Activated gamma-delta T cell treated with Interleukin-2 at 50 U/mL for 16 hours (primary cell): ENCODE measurements around the gene IFI44.

Experiments used
- DNase-seq: peaks from one replicate; pipeline ENCODE4 v3.0.0-alpha.2; 2020

IFI44 gene

GRCh38 chr1:78649628-78650027 lies at the start of gene IFI44:
Gene IFI44, plus strand, starts transcription at chr1:78649831. Its CDS starts 365 bp downstream, at chr1:78650196.
- DNase-seq = peak; percentile 62

- DNase-seq = no peak
These were observed 48.6 kb upstream of the IFI44 start for GRCh38 chr1:78601068-78601467.

GRCh38 chr1:78603206-78603605 lies 46.4 kb upstream of the IFI44 start:
- DNase-seq = no peak

DNA sequence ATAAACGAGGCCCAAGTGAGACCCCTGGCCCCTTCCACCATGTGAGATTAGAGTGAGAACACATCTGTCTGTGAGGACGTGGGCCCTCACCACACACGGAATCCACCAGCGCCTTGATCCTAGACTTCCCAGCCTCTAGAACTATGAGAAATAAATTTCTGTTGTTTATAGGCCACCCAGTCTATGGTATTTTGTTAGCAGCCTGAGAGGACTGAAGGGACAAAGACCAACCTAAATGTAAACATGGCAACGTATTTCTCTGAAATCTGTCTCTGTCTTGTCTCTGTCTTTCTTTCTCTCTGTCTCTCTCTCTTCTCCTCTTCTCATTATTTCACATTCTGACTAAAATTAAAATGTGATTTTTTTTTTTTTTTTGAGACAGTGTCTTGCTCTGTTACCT lies 45.0 kb upstream of the IFI44 start:
- DNase-seq = no peak

DNA sequence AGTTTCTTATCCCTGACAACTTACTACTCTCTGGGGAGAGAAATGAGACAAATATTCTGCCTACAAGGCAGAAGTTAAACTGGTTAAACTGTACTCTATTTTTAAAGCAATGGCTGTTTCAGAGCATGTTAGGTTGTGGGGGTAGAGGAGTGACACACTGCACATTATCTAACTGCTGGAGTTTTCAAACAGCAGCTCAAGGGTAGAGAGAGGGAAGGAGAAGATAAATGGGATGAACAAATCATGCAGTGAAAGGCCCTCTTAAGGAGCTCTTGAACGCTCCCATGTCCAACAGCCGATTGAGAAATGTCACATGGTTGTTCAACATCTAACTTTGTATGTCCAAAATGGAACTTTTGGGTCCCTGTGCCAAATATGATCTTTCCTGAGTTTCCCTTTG lies 43.4 kb upstream of the IFI44 start:
- no peak for DNase-seq

DNA sequence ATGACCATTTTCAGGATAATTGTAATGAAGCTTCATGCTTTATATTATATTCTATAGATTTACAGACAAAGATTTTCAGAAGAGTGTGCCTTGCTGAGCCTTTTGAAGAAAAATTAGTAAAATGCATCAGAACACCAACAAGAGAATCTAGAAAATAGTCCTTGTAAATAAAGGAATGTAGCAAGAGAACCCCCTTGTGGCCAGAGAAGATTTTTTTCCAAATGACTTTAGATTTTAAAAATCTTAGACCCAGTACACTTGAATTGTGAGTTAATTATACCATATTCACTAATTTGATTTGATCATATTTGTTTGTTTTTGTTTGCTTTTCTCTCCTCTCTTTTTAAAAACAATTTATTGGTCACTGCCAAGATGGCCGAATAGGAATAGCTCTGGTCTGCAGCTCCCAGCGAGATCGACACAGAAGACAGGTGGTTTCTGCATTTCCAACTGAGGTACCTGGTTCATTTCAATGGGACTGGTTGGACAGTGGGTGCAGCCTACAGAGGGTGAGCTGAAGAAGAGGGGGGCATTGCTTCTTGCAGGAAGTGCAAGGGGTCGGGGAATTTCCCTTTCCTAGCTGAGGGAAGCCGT lies 42.2 kb upstream of the IFI44 start:
- DNase-seq = no peak

DNA sequence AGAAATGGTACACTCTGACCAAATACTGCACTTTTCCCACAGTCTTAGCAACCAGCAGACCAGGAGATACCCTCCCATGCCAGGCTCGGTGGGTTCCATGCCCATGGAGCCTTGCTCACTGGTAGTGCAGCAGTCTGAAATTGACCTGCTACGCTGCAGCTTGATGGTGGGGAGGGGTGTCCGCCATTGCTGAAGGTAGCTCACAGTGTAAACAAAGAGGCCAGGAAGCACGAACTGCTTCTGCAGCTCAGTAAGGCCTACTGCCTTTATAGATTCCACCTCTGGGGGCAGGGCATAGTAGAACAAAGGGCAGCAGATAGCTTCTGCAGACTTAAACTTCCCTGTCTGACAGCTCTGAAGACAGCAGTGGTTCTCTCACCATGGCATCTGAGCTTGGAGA lies 41.7 kb upstream of the IFI44 start:
- DNase-seq = no peak

GRCh38 chr1:78617615-78618026 lies 32.0 kb upstream of the IFI44 start:
- DNase-seq = peak; percentile 47

DNA sequence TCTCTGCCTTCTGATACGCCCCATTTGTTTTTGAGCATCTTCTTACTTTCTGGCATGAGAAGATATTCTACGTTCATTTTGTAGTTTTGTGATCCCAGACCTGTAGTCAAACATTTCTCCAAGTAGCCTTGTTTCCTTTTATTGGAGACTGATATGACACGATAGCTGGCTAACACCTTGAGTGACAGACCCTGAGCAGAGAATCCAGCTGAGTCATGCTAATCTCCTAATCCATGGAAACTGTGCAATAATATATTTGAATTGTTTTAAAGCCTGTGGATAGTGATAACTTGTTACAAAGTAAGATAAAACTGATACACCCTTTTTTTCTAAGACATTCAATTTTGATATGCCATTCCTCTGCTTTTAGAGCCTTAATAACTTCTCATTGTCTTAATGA lies 30.6 kb upstream of the IFI44 start:
- DNase-seq = no peak

DNA sequence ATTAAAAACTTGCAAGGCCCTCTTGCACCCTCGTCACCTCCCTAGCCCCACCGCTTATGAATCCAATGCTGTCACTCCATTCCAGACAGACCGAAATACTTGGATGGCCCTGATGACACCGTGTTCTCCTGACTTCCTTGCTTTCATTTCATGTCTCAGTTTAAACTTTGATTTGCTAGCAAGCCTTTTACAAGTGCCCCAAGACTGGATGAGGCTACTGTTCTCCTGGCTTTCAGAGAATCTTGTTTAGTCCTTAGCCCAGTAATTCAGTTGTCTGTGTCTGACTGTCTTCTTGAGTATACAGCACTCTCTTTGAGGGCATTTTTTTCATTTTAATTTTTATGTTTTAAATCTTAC lies 30.2 kb upstream of the IFI44 start:
- DNase-seq = no peak

- peak; percentile 23 for DNase-seq
These were observed 29.6 kb upstream of the IFI44 start, which contains the start of gene IFI44L for GRCh38 chr1:78619803-78620579. Gene IFI44L, plus strand, starts transcription at chr1:78620448. Its CDS starts 7,468 bp downstream, at chr1:78627916.

GRCh38 chr1:78620666-78621065 lies 29.0 kb upstream of the IFI44 start:
- no peak for DNase-seq

DNA sequence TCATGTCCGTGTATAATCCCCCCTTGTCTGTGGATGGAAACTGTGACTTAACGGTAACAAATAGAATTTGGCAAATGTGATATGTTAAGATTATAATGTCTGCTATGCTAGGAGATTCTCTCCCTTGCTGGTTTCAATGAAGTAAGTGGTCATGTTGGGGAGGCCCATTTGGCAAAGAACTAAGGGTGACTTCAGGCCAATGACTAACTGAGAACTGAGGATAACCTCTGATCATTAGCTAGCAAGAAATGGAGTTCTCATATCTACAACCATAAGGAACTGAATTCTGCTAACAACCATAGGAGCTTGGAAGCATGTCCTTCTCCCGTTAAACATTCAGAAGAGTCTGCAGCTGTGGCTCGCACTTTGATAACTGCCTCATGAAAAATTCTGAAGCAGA lies 27.1 kb upstream of the IFI44 start:
- no peak for DNase-seq

DNA sequence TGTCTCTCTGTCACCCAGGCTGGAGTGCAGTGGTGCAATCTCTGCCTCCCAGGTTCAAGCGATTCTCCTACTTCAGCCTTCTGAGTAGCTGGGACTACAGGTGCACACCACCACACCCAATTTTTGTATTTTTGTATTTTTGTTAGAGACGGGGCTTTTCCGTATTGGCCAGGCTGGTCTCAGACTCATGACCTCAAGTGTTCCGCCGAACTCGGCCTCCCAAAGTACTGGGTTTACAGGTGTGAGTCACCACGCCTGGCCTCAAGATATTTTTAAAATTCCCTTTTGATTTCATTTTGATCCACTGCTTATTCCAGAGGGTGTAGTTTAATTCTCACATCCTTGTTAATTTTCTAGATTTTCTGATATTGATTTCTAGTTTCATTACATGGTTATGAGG lies 25.6 kb upstream of the IFI44 start:
- DNase-seq = no peak

- no peak for DNase-seq
These were observed 22.3 kb upstream of the IFI44 start for GRCh38 chr1:78627321-78627720.

GRCh38 chr1:78630600-78630999 lies 19.0 kb upstream of the IFI44 start:
- DNase-seq = no peak

GRCh38 chr1:78633209-78633608 lies 16.4 kb upstream of the IFI44 start:
- no peak for DNase-seq

DNA sequence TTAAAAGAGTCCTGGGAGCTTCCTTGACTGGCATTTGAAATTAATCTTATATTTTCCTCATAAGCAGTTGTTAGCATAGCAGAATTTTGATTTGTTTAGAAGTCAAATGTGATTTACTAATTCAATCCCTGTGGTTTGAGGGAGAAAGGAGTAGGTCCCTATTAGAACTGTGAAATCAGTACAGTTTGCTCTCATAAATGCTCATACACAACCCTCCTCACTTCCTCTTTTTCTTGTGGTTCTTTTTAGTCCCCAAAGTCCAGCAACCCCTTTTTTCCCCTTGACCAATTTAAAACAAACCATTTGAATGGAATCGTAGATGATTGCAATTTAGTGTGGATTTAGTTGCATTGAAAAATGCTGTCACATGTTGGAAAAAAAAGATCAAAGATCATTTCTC lies 9.2 kb upstream of the IFI44 start:
- no peak for DNase-seq

- no peak for DNase-seq
These were observed 8.1 kb upstream of the IFI44 start for GRCh38 chr1:78641558-78641957.

- no peak for DNase-seq
These were observed 3.9 kb upstream of the IFI44 start for GRCh38 chr1:78645723-78646122.

DNA sequence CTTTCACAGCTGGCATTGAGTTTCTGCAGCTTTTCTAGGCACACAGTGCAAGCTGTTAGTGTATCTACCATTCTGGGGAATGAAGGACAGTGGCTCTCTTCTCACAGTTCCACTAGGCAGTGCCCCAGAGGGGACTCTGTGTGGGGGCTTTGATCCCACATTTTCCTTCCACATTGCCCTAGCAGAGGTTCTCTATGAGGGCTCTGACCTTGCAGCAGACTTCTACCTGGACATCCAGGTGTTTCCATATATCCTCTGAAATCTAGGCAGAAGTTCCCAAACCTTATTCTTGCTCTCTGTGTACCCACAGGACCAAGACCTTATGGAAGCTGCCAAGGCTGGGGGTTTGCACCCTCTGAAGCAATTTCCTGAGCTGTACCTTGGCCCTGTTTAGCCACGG lies 2.4 kb upstream of the IFI44 start:
- DNase-seq = no peak

DNA sequence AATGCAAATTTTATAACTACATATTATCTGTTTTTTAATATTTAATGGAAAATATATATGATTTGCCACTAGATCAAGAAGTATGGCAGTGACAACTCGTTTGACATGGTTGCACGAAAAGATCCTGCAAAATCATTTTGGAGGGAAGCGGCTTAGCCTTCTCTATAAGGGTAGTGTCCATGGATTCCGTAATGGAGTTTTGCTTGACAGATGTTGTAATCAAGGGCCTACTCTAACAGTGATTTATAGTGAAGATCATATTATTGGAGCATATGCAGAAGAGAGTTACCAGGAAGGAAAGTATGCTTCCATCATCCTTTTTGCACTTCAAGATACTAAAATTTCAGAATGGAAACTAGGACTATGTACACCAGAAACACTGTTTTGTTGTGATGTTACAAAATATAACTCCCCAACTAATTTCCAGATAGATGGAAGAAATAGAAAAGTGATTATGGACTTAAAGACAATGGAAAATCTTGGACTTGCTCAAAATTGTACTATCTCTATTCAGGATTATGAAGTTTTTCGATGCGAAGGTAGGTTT lies 556 bp downstream of the IFI44 start:
- no peak for DNase-seq

GRCh38 chr1:78651241-78651640 lies 1.6 kb downstream of the IFI44 start:
- no peak for DNase-seq

GRCh38 chr1:78652019-78652560 lies 2.5 kb downstream of the IFI44 start:
- no peak for DNase-seq
